ENCODE measurements around the gene ADRA2C.

ADRA2C gene

DNA sequence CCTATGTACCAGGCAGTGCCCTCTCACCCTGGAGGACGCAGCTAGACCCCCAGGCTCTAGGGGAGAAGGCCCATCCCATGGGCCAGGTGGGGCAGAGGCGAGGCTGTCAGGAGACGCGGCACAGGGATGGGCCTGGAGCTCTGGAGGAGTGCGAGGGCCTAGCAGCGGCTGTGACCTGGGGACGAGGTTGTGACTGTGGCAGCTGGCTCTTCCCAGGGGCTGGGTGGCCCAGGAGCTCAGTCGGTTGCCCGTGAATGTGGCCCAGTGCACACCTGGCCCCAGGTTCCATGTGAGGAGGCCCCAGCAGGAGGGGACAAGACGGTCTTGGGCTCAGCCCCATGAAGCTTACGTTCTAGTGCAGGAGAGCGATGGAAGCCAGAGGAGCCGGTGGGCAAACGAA lies 31.0 kb upstream of the ADRA2C start:
- no peak for DNase-seq

DNA sequence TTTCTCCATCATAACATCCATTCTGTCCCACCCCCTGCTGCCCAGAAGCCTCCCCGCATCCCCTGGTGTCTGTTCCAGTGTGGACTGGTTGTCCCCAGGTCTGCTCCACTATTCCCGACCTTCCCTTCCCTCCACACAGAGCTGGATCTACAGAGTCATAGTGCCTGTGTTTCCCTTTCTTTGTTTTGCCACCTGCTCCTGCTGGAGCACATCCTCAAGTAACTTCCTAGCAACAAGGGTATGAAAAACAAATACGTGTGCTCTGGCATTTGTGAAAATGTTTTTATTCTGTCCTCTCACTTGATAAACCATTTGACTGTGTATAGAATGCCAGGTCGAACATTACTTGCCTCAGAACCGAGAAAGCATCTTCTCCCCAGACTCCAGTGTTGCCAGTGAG lies 29.9 kb upstream of the ADRA2C start:
- DNase-seq = no peak

DNA sequence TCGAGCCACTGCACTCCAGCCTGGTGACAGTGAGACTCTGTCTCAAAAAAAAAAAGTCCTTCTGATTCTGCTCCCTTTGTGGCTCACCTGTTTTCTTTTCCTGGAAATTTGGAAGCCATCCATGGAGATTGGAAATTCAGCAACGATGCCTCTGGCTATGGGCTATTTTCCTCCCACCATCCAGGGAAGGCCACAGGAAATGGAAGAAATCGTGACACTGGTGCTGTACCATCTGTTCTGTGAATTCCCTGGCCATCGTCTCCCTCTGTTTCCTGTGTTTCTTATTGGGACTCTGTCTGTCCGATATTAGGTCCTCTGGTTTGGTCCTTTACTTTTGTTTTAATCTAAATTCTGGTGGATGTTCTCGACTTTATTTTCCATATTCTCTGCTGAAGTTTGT lies 29.4 kb upstream of the ADRA2C start:
- no peak for DNase-seq

DNA sequence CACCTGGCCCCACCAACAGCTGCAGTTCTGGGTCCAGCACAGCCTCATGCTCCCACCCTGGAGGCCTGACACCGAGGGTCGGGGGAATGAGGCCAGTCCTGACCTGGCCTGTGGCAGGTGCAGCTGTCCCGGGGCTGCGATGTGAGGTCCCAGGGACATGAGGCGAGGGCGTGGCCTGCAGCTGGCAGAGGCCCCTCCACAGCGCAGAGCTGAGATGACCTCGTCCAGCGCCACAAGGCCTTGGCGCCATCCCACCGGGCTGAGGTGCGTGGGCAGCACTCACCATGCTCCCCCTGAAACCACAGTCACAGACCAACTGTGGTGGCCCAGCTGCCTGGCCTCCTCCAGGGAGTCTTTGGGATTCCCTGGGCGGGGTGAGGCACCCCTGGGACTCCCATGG lies 26.6 kb upstream of the ADRA2C start:
- no peak for DNase-seq

DNA sequence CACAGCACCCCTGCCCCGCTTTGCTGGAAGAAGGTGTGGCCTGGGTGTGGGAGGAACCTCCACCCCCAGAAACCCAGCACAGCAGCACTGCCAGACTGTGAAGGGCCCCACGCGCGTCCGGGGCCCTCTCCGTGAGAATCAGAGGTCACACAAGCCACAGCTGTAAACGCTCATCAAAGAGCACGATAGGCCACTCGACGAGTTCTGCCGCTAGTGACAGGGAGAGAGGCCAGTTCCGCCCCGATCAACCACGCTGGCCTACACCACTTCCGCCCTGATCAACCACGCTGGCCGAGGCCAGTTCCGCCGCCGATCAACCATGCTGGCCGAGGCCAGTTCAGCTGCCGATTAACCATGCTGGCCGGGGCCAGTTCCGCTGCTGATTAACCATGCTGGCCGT lies 25.9 kb upstream of the ADRA2C start:
- DNase-seq = no peak

DNA sequence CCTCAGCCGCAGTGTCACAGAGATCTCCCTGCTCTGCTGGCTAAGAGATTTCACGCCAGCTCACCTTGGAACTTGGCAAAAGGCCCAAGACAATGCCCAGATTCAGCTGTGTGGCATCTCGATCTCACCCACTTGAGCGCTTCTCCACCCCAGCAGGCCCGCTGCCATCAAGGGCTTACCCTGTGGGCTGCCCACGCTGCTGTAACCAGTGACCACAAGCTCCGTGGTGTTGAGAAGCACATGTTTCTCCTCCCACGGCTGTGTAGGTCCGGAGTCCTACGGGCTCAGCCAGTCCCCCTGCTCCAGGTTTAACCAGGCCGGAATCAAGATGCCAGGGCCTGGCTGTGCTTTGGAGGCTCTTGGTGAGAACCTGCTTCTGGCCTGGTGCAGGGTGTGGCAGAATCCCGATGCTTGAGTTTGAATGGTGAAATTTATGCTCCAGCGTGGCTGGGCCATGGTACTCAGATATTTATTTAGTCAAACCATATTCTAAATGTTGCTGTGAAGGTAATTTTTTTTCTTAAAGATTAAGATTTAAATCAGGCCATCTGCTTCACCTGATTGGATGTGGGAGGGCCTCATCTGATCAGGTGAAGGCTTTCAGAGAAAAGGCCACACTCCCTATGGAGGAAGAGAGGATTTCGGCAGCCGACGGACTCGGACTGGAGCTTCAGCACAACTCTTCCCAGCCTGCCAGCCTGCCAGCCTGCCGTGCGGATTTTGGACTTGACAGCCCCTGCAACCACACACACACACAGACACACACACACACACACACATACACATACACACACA lies 24.8 kb upstream of the ADRA2C start:
- no peak for DNase-seq

DNA sequence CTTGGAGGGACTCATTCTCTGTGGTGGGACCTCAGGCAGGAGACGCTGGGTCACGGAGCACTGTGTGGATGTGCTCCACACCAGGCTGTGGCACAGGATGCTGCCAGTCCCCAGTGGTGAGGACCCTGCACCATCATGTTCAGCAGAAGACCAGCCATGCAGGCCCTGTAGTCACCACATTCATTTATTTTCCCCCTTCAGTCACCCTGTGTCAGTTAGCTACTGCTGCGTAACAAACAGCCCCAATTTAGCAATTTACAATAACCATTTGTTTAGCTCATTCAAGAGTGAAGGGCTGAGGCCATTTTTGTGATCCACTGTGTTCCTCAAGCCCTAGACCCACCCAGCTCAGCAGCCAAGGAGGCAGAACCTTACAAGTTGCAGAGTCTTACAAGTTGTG lies 23.6 kb upstream of the ADRA2C start:
- DNase-seq = no peak

DNA sequence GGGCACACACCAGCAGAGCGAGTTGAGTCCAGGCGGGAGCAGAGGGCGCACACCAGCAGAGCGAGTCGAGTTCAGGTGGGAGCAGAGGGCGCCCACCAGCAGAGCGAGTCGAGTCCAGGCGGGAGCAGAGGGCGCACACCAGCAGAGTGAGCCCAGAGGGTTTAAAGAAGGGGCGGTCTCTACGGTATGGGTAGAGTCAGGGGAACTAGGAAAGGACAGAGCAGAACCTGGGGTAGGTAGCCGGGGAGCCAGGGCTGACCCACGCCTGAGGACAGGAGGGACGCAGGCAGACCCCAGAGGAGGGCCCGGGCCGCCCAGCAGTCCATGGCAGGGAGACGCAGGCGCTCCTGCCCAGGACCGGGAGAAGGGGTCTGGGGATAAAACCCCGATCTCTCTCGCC lies 22.0 kb upstream of the ADRA2C start:
- DNase-seq = no peak

DNA sequence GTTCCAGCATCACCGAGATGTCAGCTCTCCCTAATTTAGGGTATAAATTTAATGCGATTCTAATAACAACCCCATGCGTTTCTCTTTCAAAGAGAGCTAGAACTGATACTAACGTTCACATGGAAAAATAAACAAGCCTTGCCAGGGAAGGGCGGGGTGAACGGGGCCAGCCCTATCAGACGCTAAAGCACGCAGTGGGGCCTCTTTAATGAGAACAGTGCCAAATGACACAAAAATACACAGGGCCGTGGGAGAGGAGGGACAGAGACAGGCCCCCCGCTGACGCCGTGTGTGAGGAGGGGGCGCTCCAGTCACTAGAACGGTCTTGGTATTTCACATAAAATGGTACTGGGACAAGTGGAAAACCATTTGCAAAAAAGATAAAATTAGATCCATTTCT lies 21.3 kb upstream of the ADRA2C start:
- no peak for DNase-seq

DNA sequence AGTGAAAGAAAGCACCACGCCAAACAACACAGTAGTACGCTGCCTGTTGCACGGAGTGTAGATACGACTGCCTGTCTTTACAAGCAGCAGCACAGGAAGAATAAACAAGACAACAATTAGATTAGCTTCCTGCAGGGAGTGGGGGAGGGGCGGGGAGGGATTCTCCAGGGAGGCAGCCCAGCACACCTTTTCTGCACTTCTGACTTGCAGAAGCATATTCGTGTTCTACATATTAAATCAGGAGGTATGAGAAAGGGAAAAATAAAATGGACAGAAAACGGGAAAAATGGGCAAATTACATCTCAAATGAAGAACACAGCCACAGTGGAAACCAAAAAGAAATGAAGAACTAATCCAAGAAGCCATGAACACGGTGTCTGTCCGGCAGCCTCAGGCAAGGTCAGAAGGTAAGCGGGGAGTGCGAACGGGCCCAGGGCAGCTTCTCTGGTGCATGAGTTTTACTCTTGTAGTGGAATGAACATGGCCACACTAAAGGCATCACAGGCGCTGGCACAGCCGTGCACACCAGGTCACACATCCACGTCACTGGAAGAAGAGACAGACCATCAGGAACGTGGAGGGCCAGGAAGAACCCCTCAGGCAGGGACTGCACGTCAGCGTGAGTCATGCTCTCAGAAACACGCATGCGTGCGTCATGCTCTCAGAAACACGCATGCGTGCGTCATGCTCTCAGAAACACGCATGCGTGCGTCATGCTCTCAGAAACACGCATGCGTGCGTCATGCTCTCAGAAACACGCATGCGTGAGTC lies 20.1 kb upstream of the ADRA2C start:
- no peak for DNase-seq

DNA sequence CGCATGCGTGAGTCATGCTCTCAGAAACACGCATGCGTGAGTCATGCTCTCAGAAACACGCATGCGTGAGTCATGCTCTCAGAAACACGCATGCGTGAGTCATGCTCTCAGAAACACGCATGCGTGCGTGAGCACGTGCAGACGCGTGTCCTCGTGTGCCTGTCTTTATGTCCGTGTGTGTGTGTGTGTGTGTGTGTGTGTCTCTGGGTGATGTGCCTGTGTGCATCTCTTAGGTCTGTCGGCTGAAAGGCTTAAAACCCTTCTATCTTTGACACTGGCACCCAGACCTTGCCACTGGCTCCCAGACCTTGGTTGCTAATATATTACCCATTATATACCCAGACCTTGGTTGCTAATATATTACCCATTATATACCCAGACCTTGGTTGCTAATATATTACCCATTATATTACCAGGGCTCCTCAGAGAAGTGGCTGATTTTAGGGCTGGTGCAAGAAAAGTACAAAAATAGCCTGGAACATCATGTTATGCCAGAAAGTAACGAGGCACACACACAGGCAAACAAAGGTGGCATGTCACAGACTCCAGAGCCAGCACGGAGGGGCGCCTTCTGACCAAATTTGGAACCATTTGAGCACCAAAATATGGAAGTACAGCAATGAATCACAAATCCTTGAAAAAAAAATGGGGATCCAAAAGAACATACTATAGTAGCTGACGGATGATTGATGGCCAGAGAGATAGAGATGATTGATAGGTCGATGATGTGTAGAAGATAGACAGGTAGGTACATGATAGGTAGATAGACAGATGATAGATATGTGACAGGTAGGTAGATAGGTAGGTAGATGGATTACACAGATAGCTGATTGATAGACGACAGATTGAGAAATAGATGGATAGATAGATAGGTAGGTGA lies 19.2 kb upstream of the ADRA2C start:
- no peak for DNase-seq

DNA sequence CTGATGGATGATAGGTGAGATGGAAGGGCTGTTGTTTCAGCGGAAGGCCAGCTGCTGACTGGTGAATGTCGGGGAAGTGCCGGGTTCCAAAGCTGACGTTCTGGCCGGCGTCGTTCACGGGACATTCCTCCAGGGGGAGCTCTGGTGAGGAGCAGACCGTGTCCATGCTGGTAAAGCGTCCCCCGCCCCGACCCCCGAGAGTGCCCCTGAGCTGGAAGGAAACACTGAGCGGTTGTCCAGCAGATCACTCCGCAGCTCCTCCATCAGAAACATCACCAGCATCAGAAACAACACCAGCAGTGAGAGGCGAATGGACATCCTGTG lies 18.6 kb upstream of the ADRA2C start:
- no peak for DNase-seq

DNA sequence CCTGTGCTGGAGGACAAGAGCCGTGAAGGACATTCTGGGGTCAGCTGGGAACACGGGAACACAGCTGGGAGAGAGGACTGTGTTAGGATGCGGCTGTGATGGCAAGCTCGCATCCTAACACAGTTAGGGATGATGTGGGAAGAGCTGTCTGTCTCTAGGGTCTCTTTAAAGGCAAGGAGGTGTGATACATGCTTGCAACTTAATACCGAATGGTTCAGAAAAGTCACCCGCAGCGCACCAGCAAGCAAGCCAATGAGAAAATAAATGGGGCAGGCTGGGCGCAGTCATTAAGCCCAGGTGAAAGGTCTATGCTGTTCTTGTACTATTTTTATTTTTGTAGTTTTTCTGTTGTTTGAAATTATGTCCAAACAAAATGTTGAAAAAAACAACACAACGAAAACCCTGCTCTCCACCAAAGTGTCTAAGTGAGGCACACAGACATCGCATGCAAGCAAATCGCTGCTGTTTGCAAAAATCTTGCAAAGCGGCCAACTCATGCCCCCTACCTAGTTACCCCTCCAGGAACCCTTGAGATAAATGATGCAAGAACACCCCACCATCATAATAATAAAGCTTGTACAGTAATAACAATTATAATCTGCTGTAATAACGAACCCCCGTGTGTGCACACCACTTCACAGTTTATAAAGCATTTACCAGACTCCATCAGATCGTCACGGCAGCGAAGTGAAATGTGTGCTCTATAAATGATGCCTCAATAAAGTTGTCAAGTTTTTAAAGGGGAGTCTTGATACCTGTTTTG lies 17.9 kb upstream of the ADRA2C start:
- no peak for DNase-seq

DNA sequence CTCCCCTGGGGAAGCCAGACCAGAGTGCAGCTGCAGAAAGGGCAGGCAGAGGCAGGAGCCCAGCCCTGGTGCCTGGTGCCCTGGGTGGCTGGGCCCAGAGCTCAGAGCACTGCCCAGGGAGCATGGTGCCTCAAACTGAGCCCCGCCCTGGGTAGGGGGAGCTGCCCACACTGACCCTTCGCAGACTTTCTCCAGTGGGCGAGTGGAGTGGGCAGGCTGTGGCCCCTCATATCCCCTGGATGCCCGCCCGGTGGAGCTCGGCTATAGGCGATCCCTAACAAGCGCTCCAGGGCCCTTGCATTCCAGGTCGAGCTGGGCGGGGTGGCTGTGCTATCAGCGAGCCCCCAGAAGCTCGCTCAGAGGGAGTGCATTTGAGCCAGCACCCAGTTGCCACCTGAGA lies 17.1 kb upstream of the ADRA2C start:
- DNase-seq = no peak

DNA sequence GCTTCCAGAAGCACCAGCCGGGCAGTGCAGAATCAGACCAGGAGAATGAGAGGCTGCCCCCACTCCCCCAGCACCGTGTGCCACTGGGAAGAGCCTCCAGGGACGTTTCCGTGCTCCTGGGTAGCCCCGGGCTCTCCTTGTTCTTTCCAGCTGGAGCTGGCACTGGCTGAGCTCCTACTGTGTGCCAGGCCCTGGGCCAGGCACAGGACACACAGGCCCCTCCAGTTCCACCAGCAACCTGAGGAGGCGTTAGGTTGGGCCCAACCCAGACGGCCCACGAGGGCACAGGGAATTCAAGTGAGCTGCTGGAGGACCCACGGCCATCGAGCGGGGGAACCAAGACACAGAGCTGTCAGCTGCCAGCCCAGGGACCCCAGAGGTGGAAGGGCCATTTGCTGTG lies 15.9 kb upstream of the ADRA2C start:
- no peak for DNase-seq

DNA sequence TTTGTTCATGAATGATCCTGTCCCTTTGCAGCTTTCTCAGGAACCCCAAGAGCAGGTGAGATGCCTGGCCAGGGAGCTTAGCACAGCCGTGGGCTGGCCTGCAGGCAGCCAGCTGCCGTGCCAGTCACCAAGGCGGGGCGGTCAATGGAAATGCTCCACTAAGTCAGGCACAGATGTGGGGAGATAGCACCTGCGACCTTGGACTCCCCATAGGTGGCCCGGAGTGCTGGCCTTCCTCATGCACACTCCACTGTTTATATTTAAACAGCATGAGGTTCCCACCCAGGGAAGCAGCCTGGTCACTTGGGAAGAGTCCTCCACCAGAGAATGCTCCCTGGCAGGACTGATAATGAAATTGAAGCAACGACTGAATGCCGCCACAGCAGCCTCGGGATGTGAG lies 14.2 kb upstream of the ADRA2C start:
- DNase-seq = no peak

DNA sequence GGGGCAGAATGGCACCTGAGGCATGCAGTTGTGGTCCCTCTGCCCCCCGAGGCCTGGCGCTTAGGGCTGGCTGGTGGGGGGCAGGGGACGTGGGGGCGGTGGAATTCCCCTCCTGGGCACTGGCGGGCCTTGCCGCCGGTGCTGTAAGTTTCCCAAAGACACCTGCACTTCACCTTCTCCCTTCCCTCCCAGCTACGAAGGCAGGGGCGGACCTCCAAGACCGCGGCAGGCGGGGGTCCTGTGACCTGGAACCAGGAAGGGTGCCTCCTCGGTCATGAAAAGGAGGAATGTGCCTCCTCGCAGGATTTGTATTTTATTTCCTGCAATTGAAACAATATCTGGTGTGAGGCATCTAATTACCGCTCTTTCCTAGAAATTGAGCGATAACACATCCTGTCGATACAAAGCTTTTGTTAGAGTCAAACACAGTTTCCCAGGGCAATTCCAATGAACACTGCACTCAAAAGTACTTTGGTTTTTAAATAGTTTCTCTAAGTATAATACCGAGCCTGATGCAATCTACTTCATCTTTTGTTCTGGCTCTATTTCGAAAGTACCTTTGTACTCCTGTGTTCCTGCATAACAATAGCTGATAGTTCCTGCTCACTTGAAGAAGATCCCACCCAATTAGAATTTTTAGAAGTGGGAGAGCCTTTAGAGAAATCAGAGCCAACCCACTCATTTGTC lies 12.3 kb upstream of the ADRA2C start:
- DNase-seq = no peak

DNA sequence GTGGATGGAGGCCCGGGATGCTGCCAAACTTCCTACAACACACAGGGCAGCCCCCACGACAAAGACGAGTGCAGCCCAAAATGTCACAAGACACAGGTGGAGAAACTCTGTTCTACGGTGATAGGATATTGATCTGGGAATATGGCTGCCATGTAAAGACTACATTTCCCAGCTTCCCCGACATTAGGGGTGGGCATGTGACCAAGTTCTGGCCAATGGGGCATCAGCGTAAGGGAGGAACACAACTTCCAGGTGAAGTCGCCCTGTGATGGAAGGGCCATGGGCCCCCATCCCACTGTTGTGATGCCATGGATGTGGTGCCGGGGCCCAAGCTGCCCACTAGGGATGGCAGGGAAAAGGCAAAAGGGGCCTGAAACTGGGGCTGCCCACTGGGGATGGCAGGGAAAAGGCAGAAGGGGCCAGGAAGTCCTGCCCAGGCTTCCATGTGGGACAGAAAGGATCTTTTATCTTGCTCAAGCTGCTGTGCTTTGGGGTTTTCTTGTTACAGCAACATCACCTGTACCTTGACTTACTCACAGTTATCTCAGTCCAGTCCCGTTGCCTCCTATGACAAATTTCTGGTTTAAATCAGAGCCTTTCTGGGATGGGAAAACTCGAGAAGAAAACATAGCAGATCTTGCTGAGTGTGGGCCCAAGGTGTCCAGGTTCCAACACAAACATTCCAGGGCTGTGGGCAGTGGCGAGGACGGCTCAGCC lies 9.7 kb upstream of the ADRA2C start:
- no peak for DNase-seq

DNA sequence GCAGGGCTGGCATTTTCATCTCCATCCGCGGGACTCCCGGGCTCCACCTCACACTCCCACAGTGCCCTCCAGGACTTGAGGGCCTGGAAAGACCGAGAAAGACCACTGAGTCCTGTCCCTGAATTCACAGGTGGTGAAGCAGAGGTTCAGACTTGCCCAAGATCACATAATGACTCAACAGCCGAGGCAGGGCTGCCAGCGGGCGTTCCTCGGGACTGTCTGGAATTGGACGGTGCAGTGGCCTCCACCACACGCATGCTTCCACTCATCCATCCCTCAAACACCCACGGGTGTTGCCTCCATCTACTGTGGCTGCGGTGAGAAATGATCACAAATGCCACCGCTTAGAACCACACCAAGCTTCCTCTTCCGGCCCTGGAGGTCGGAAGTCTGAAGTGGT lies 6.9 kb upstream of the ADRA2C start:
- DNase-seq = no peak

DNA sequence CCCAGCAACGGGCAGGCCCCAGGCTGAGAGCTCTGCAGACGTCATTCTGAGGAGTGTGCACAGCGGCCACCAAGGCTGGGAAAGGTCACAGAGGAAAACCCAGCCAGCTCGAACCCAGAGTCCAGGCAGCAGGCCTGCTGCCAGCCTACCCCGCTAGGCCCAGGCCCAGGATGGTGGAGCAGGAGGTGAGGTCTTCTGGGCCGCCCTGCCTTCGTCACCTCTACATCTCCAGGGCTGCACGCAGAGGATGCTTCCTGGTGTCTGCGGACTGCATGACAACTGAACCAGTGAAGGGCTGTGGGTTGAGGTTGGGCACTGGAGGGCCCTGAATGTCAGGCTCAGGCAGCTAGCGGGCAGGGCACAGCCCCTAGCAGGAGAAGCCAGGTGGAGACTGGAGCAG lies 5.8 kb upstream of the ADRA2C start:
- DNase-seq = no peak

DNA sequence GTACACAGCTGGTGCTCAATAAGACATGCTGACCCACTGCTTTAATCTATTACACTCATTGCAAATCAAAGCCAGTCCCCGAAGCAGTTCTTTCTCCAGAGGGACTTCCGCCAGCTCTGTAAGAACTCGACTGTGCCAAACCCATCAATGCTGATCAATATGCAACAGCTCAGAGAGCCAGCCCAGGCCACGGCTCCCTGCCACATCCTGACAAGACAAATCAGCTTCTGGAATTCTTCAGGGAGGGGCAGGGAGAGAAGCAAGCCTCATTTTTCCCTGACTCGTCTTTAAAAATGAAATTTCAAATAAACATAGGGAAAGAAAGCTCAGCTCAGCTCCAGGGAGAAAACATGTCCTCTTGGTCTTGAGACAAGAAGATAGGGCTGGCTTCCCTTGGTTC lies 5.3 kb upstream of the ADRA2C start:
- no peak for DNase-seq

DNA sequence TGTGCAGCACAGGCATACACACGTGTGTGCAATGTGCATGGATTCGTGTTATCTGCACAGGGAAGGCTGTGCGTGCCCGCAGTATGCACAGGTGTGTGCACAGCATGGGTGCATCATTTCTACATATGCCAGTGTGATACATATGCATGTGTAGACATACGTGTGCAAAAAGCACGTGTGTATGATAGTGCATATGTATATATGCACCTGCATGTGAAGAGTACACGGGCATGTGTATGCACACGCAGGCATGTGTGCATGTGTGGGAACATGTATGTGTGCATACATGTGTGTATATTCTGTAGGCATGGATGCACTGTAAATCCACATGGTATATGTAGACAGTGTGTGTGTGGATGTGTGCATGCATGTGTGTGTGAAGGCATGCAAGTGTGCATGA lies 3.9 kb upstream of the ADRA2C start:
- no peak for DNase-seq
